Stimulated activated CD8-positive, alpha-beta memory T cell treated with anti-CD3 and anti-CD28 coated beads, Interleukin-7, amount 100 ng/mL, for 48 hours (primary cell): ENCODE results near the gene SERHL2.
"Not testable (repeated sequence)": the region's sequence is repeated elsewhere in the genome, so short reads cannot be mapped to it uniquely, and the experiment has no call there.

ENCODE experiments used
- DNase-seq, 2 donors: peaks; one replicate each; pipeline ENCODE4 v3.0.0-alpha.2; 2020; ENCODE audit warnings: low read depth in 1 of 2; ENCODE audit errors: extremely low read depth in 1 of 2

SERHL2 gene

DNA sequence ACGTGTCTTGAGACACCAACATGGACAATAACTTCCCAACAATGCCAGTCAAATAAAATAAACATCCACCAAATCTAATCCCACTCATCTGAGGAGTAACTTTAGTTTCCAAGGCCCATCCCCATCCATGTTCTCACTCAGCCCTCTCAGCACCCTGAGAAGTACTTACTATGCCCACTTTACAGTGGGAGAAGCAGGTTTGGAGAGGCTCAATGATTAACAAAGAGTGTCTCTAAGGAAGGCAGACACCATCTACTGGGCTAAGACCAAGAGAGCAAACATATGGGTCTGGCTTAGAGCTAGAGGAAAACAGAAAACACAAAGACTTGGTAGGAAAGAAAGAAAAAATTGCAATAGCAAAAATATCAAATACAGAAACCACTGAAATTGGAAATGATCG, 49.7 kb downstream of the SERHL2 start:
- DNase-seq, result no peak

DNA sequence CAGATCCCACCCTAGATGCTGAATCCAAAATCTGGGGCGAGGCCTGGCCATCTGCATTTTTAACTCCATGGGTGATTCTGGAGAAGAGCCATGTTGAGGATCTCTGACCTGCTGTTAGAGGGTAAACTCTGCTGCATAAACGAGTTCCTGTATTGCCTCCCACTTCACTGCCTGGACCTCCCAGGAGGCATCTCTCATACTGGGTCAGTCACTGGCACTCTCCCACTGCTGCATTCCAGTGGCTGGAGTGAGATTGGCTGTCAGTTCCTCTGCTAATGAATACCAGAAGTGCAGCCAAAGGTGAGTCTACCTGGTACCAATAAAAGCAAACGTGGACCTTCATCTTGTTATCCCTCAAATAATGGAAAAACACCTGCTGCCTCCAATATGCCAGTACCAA, 50.6 kb downstream of the SERHL2 start:
- DNase-seq, result no peak

DNA sequence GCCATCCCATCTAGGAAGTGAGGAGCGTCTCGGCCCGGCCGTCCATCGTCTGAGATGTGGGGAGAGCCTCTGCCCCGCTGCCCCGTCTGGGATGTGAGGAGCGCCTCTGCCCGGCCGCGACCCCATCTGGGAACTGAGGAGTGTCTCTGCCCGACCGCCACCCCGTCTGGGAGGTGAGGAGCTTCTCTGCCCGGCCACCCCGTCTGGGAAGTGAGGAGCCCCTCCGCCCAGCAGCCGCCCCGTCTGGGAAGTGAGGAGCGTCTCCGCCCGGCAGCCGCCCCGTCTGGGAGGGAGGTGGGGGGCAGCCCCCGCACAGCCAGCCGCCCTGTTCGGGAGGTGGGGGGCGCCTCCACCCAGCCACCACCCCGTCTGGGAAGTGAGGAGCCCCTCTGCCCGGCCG, 53.9 kb downstream of the SERHL2 start:
- not testable (repeated sequence) for DNase-seq

DNA sequence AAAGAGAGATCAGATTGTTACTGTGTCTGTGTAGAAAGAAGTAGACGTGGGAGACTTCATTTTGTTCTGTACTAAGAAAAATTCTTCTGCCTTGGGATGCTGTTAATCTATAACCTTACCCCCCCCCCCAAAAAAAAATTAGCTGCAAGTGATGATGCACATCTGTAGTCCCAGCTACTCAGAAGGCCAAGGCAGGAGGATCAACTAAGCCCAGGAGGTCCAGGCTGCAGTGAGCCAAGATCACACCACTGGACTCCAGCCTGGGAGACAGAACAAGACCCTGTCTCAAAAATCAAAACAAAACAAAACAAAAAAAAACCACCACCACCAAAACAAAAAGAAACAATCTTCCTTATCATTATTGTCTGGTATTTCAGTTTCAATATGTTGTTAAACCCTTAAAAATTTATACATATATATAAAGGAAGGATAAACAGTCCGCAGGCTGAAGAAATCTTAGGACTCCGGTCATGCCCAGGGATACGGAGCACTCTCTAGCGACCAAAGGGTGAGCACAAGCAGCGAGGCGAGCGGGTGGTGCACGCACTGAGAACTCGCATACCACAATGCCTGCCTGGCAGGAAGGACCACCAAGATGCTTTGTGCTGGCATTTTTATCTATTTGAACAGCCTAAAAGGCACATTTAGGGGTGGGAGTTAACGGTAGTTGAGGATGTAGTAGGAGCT, 54.5 kb downstream of the SERHL2 start:
- no peak for DNase-seq

DNA sequence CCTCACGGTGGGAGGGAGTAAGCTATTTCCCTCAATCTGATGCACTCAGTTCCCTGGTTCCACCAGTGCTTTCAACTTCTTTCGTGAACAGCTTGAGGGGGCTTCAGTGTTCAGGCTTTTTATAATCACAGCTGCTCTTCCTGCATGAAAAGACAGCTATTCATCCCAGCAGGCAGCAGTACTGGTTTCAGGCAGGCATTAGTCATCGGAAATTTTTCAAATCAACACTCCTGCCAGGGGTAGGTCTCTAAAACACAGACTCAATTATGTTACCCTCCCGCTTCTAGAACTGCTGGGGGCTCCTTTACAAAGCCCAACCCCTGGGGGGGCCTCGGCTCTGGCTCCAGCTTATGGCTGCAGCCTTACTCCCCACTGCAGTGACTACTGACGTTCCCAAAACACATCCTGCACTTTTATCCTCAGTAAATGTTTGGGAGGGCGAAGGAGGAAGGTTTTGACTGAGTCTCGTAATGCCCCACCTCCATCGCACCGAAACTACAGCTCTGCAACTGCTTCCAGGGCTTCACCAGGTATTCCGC, 55.1 kb downstream of the SERHL2 start:
- DNase-seq, result no peak

DNA sequence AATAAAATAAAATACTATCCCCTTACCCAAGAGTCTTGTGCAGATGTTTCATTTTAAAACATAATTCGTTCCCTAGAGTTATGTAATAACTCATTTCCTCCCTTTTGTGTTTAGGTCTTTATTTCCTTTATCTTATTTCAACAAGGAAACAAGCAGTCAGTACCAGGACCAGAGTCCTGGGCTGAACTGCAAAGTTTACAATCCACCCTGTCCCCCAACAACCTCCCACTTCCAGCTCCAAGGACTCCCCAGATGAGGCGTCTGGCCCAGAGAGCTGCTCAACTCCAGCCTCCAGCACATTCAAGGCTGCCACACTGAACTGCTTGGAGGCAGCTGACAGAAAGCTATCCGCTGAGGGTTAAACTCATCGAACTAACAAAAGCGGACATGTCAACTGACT, 56.4 kb downstream of the SERHL2 start:
- no peak for DNase-seq

DNA sequence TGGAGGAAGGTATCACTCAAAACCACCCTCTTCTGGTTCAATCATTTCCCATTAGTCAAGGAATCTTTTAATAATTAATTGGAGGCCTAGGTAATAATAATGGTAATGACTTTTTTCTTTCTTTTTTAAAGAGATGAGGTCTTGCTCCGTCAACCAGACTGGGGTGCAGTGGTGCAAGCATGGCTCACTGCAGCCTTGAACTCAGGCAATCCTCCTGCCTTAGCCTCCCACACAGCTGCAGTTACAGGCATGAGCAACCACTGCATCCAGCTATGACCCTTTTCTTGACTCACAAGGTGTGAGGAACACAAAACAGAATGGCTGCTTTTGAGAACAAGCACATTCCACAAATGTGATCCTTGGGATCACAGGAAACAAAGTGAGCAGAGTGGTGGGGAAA, 57.3 kb downstream of the SERHL2 start:
- no peak for DNase-seq

DNA sequence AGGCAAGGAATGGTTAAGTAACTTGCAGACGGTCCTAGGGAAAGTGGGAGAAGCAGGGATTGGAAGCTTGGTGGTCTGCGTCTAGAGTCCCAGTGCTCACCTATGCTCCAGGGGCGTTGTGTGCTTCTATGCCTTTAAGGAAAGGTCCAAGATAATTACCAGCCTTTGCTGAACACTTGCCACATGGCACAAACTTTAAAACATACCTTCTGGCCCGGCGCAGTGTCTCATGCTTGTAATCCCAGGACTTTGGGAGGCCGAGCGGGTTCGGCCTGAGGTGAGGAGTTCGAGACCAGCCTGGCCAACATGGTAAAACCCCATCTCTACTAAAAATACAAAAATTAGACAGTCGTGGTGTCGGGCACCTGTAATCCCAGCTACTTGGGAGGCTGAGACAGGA, 58.6 kb downstream of the SERHL2 start:
- no peak for DNase-seq

DNA sequence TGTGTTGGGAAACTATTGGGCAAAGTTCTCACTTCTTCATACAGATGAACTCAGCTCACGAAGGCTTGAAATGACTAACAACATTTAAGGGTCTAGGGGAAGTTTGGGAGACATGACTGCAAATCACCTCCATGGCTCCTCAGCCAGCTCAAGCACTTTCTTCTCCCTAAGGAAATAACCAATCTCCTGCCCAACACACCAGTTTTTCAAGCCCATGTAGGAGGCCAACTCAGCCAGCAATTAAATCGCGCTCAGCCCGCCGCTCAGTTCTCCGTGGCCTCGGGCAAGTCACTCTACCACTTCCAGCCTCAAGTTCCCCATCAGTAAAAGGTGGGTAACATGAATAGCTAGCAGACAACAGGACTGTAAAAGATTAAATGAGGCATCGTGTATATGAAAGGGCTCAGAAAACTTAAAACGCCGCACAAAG, 60.1 kb downstream of the SERHL2 start:
- DNase-seq, result no peak

DNA sequence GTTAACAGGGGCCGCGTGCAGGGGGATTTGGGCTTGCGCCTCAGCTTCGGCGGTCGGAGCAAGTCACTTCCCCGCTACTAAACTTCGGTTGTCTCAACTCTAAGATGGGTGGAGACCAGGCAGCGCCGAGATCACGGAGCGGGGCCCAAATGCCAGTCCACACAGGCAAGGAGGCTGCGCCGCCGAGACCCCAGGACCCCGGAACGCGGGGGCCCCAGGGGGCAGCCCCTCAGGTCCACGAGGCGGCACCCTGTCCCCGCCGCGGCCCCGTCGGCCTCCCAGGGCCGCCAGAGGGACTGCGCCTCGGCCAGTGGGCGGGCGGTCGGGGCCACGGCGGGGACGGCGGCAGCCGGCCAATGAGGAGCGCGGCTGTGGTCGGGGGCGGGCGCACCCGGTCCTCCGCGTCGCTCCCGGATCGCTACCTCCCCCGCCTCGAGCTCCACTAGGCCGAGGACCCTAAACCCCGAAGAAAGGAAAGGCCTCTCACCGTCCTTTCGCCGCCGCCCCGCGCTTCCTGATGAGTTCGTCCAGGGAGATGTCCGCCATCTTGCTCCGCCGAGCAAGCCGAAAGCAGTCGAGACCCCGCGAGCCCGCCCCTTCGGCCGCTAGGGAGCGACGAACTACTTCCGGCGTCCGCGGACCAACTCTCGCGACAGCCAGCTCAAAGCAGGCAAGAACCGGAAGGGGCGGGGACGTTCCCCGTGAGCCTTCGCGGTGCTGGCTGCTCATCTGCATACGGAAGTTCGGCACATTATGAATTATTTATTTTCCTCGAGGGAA, 60.7 kb downstream of the SERHL2 start, which contains the start of gene POLDIP3:
POLDIP3 (minus strand) TSS at position 572 of the 780 bp plus-strand sequence; CDS start at position 546, 26 bp downstream.
- DNase-seq, result peak; percentile 98

DNA sequence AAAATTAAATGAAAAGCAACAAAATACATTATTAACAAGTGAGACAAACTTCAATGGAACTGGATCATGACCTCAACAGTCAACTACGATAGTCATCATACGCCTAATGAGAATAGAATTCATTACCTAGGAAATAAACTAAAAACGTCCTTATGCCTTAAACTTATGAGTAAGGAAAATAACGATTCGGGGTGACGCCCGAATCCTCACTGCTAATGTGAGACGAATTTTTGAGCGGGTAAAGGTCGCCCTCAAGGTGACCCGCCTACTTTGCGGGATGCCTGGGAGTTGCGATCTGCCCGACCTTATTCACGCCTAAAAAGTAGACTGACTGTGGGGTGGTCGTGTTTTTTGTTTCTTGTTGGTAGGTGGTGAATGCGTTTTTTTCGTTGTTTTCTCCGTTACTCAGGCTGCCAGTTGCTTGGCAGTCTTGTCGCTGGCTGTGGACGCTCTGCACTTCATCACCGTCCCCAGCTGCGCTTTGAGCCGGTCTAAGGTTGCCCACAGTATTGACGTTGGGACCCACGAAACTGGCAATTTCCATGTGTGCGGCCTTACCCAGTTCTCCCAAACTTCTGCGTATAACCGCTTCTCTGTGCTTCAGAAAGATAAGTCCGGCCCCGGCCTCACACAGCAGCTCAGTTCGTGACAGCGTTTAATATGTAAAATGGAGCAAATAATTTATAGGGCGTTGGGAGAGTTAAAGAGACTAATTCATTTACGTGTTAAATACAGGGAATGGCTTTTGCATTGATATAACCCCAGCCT, 61.5 kb downstream of the SERHL2 start:
- DNase-seq, result peak; percentile 72 to 92

DNA sequence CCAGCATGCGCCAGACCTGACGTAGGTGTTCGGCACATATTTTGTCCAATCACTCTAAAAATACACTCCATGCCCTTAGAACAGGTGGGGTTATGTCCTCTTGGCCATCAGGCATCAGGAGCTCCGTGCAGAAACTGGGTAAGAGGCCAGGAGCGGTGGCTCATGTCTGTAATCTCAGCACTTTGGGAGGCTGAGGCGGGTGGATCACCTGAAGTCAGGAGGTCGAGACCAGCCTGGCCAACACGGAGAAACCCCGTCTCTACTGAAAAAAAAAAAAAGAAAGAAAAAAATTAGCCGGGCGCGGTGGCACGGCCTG, 62.1 kb downstream of the SERHL2 start:
- not testable (repeated sequence) for DNase-seq

DNA sequence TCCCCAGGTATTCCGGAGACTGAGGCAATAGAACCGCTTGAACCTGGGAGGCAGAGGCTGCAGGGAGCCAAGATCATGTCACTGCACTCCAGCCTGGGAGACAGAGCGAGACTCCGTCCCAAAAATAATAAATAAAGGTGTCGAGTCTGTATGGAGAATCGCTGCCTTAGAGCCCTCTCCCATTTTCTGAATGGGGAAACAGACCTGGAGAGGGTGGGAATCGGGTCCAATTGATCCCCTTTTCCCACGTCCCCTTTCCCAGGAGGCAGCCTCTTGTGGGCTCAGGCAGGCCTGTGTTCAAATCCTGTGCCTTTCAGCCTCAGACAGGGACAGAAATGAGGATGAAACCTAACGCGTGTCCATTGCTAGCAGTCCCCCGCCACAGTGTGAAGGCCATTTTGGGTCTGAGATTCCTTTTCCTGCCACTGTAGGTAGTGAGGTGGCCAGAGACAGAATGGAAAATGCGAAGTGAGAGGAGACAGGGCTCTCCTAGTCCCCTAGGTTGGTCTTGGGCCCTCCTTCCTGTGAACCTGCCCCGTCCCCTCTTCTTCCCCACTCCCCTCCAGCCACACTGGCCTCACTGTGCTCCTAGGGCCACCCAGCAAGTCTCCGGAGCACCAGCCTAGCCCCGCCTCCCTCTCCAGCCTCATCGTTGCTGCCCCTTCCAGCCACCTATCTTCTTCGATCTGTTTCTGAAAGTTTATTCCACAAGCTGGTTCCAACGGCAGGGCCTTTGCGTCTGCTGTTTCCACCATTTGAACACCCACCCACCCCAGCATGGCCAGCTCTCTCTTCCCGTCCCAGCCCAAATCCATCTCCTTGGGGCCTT, 63.6 kb downstream of the SERHL2 start:
- no peak for DNase-seq

DNA sequence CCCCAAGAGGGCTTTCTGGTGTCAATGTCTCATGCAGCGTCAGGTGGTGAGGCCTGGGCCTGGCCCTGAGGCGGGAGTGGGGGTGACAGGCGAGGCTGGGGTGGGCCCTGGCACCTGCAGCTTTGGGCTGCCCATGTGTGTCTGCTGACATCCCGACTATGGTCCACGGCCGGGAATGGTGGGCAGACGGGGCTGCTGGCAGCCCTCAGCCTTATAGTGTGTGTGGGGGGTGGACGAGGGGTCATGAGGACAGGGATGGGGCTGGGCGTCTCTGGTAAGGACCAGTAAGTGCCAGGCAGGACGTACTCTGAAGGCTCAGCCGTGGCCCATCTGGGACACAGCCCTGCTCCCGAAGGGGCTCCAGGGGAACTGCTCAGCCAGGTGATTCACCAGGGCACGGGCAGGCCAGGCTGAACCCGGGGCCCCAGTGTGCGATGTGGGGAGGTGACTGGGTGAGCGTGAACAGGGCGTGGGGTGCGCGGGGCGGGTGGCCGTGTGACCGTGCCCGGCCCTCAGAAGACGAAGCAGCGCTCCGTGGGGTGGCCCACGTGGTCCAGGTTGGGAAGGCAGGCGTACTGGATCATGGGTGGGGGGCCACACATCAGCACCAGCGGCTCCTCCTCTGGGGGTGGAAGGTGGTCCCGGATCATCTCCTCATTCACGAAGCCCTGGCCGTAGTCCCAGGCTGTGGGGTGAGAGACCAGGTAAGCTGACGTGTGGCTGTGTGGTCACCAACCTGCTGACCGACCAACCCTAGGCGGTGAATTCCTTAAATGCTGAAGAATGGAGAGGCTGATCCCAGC, 65.7 kb downstream of the SERHL2 start:
- no peak for DNase-seq

DNA sequence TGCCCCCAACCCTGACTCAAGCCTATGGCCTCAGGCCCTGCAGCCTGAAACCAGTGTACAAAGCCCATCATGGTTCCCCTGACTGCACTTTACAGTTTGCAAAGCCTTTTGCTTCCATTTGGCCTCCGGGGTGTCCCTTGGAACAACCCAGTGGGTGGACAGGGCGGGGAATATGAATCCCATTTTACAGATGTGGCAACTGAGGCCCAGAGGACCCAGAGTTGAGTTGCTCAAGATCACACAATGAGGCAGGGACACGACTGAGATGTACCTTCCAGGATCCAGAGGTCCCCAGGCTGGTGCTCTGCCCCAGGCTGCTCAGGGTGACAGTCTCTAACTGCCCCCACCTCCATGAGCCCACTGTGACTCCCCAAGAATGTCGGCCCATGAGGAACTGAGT, 66.3 kb downstream of the SERHL2 start:
- no peak for DNase-seq

DNA sequence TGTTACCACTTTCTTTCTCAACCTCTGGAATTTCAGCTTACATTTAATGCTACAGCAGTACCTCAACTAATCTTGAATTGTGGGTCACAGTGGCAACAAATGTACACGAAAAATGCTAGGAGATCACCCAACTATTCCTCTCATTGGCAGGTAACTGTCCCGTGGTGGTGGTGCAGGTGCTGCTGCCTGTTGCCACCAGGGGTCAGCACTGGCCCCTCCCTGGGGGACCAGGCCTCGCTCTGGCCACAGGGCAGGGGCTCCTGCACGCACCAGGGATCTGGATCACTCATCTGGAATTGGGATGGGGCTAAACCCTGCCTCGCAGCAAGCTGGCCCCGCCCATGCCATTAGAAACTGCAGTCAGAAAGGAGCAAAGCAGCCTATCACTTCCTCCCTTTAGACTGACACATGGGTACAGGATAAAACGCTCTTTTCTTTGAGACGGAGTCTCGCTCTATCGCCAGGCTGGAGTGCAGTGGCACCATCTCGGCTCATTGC, 67.8 kb downstream of the SERHL2 start:
- no peak for DNase-seq

DNA sequence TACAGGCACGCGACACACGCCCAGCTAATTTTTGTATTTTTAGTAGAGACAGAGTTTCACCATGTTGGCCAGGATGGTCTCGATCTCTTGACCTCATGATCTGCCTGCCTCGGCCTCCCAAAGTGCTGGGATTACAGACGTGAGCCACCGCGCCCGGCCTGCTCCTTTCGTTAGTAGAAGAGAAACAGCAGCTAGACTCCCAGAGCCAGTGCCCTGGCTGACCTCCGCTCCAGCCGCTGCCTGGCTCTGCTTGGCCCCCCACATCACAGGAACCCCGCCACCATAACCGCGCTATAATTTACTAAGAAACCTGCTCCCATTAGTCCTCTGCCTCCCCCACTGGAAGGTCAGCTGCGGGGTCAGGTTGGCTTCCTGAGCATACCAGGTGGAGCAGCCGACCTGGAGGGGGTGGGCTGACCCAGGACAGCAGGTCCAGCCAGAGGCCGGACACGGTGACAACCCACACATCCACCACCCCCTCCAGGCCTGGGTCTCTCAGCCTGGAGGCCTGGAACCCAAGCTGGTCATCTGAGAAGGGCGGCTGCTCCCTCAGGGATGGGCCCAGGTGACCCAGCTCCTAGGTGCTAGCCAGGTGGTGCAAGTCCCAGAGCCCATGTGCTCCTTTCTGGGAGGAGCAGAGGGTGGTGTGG, 68.4 kb downstream of the SERHL2 start:
- no peak for DNase-seq

DNA sequence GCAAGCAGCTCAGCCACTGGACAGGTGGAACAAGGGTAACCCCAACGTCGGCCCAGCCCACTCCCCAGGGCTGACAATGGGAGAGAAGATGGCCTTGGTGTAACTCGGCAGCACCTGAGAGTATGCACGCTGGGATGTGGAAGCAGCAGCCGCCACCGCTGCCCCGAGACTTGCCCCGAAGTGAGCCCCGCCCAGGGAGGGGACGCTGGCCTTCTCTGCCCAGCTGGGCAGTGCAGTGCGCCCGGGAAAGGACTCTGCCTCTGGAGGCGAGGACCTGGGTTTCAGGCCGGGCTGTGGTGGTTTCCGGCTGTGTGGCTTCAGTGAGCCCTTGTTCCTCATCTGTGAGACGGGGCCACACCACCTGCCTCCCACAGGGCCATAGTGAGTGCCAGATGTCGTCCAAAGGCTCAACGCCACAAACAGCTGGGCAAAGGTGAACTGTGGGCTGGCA, 69.6 kb downstream of the SERHL2 start:
- DNase-seq, result no peak
